Hippocampal formation (tissue), 2 donors: ENCODE measurements around the gene AGK.
"Not testable (repeated sequence)": the region's sequence is repeated elsewhere in the genome, so short reads cannot be mapped to it uniquely, and the experiment has no call there.

Source experiments
- DNase-seq, 2 donors: peaks; one replicate each; lab custom pipeline; 2025; lab: John Stamatoyannopoulos, UW

The AGK gene

DNA sequence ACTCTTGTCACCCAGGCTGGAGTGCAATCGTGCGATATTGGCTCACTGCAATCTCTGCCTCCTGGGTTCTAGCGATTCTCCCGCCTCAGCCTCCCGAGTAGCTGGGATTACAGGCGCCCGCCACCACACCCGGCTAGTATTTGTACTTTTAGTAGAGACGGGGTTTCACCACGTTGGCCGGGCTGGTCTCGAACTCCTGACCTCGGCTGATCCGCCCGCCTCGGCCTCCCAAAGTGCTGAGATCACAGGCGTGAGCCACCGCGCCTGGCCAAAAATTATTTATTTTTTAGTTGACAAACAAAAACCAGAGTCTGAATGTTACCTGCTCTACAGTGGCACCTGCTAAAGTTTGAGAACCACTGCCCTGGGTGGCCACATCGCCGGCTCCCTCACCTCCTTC lies 96.5 kb downstream of the AGK start:
- not testable (repeated sequence) for DNase-seq

GRCh38 chr7:141648276-141649114 lies 97.3 kb downstream of the AGK start:
- no peak for DNase-seq

DNA sequence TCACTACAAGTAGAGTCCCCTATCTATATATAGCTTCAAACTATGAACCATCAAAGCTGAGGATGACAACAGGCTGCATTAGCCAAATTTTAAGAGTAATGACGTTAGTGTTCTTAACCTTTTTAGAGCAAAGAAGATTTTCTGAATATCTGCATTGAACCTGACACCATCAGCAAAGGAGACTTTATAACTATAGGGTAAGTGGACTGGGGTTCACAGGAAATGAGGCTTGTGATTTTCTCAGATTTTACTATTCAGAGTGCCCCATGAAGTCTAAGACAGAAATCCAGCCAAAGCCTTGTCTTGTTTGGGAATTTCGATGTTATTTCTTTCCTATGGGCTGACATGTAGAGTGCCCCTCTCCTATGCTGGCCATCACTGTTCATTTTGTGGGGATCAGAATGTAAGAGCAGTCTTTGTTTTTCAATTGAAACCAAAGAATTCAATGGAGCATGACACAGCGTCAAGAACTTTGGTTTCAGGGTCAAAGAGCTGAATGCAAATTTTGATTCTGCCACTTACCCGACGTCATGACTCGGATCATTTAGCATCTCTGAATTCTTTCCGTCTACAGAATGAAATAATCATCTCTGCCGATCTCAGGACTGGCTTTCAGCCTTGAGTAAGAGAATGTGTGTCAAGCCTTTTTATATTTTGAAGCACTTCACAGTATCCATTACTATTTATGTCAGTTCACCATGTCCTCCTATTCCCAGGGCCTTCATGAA lies 98.1 kb downstream of the AGK start:
- DNase-seq, result no peak

- DNase-seq, result peak; percentile 70 to 92
These were observed 98.8 kb downstream of the AGK start for GRCh38 chr7:141649865-141650634.

GRCh38 chr7:141651417-141651816 lies 100.2 kb downstream of the AGK start:
- no peak for DNase-seq

DNA sequence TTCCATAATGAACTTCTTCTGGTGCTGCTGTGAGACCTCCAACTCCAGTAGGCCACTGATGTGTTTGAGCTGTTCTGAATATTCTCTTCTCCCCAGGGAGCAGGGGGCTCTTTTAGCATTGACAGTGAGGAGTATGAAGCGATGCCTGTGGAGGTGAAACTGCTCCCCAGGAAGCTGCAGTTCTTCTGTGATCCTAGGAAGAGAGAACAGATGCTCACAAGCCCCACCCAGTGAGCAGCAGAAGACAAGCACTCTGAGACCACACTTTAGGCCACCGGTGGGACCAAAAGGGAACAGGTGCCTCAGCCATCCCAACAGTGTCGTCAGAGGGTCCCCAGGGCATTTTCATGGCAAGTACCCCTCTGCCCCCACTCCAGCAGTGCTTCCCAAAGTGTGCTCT lies 101.5 kb downstream of the AGK start:
- no peak for DNase-seq

DNA sequence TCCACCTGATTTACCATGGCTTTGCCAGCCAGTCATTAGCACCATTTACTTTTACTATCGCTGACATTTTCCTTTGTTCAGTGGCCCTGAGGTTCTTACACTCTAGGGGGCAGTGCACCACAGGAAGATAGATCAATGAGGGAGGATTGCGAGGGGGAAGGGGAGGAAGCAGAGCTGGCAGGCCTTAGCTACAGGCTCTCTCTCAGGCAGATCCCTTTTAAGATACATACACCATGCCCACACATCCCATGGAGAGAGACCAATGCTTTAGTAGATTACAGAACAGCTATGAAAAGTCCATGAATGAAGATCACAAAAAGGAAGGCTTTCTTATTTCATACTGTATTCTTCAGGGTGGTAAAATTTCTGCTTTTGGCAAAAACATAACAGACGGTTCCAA lies 103.3 kb downstream of the AGK start:
- peak; percentile 65 to 90 for DNase-seq

DNA sequence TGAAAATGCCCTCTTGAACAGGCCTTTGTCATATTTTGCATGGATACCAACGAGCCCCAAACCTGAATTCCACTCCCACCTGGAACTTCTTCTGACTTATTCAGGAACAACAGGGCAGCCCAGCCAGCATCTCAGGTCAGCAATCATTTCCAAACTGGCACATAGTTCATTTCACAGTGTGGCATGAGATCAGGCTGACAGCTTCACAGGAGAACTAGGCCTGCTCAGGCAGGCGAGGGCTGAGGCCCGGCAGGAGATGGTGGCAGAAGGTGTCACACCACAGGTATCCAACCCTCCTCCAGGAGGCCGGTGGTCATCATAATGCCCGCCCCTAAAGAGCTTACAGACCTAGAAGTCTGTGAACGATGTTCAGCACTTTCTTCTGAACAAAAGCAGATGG lies 108.3 kb downstream of the AGK start:
- no peak for DNase-seq

- peak; percentile 42 to 51 for DNase-seq
These were observed 109.0 kb downstream of the AGK start for GRCh38 chr7:141660259-141660658.

DNA sequence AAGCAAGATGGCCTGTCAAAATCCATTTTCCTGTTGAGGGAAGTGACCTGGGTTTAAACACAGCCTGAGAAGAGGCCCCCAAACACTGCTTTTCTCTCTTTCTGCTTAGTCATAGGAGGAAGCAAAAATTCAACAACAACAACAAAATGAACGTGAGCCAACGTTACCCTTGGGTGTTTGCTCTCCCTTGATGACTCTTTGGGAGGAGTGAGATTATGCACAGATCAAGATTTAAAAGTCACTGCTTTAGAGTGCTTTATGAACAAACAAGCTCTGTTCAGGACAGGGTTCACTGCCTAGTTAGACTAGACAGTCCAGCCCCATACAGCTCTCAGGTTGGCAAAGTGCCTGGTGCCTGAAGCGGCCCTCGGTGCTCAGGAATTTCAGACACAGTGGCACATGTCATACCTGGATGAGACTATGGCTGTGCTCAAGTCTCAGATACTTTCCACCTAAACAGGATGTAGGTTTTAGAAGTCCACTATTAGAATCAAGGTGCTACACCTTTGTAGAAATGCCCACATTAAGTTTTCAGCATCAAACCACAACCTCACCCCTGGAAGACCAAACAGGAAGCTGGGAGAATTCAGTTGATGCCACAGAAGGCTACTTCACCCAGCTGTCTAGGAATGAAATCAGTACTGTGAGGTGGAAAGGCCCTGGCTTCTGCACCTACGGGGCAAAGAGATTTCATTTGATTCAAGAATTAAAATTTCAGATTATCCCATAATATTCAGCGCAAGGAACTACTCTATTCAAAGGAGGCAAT lies 112.1 kb downstream of the AGK start:
- DNase-seq, result no peak

DNA sequence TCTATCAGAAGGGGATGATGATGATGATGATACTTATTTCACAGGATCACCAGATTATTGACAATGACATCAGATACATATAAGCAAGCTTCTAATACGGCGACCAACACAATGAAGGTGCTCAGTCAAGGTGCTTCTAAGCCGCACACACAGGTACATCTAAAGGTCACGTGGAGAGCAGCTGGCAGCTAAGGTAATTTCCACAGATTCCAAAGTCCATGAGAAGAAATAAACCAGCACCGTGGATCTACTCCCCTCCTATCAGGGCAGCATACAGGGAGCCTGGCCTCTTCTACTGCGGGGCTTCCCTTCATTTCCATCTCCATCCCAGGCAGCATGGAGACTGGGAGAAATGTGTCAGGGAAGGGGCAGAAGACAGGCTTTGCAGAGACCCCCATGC lies 113.2 kb downstream of the AGK start:
- no peak for DNase-seq

DNA sequence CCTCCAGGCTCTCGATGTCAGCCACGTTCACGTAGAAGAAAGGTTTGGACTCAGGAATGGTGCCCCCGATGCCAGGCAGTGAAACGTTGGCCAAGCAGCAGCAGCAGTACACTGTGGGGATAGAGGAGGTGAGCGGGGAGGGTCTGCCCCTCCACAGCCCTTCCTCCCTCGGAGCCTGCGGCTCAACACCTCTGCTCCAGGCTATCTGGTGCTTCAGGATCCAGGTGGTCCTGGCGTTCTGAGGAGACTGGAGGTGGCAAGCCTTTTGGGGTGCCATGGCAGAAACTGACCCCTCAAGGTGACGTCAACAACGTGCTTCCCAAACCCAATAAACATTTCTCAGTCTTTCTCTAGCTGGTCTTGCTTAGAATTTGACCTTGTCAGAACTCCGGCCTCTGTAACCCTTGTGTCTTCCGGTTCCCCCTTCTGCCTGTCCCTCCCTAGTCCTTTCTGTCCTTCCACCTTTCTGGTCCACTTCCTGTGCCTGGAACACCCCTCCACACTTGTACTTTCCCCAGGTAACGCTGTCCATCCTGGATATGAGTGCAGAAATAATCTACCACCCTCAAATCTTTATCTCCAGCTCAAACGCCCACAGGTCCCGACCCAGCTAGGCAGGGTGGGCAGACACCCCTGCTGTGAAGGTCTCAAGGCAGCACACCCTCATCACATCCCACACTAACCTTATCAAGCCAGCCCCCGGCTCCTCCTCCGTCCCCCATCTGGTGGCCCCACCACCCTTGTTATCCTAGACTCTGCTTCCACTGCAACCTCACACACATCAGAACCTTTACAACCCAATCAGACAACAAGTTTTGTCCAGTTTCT lies 114.2 kb downstream of the AGK start:
- no peak for DNase-seq

DNA sequence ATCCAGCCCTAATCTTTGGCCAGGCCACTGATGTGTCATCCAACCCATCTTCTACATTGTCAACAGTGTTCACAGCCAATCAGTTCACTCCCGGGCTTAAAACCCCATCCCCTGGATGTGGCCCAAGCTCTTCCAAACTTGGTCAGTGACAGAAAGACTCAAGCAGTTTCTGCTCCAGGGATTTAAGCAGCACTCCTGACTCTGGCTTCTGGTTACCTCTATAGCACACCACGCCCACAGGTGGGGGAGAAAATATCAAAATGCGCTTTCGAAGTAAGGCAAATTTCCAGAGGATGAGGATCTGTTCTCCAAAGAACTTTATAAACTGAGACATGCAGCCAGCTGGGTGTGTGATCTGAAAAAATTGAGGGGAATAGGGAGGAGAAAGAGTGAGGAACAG lies 114.9 kb downstream of the AGK start:
- no peak for DNase-seq

GRCh38 chr7:141668853-141669252 lies 117.6 kb downstream of the AGK start:
- DNase-seq, result no peak

- DNase-seq, result no peak
These were observed 120.7 kb downstream of the AGK start for GRCh38 chr7:141671705-141672496.

DNA sequence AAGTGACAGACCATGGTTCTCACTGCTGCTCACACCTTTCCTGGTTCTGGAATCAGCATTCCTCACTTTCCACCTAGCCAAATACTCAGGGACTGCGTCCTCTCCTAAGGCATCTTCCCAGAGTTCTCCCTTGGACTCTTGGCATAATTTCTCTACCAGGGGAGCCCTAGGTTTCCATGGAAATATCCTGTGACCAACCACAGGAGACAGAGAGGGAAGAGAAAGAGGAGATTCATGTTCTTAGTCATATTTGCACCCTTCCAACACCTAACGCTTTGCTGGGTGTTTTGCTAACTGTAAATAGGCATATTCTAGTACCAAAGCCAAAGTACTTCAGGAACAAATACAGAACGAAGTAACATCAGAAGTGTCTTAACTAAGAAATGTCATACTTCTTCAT lies 122.1 kb downstream of the AGK start:
- peak in 1 of 2 donors; percentile 47 for DNase-seq

- DNase-seq, result no peak
These were observed 123.0 kb downstream of the AGK start for GRCh38 chr7:141674171-141674671.

- no peak for DNase-seq
These were observed 123.5 kb downstream of the AGK start for GRCh38 chr7:141674702-141675101.

DNA sequence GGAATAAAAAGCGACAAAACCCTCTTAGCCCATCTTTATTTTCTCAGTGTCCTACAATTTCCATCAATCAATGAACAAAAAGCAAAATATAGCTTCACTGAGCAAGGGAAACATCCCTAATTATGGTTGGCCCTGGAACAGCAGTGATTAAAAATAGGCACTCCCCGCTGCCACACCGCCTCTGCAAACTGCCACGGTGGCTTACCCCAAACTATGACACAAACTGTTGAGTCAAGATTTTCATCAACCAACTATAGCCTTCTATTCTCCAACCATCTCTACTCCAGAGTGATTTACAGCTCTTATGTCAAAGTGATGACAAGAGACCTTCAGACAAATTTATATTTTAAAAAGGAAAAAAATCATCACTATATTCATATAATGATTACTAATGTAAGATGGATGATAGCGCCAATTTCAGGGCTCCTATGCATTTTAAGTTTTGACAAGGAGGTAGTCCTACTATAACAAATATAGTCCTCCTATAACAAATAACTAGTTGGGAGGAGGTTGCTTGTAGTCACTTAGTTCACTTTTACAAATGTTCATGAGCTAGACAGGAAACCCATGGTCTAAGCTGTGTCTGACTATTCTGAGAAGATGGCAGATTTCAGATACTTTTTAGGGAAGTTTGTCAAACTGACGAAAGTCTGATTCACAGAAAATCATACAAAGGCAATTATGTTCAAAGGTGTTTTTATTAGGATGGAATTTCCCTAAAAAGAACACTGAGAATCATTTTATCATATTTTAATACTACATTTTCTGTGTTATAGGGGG lies 124.4 kb downstream of the AGK start:
- no peak for DNase-seq
